Raji (cell line): ENCODE measurements around the gene L3MBTL2.

Experiments used
- POLR2A ChIP-seq: IDR thresholded peaks from 2 replicates; pipeline ENCODE4 v1.6.1; 2011; ENCODE audit warnings: low read depth, low read length, control low read depth; ENCODE audit not compliant: insufficient read depth

Gene L3MBTL2

DNA sequence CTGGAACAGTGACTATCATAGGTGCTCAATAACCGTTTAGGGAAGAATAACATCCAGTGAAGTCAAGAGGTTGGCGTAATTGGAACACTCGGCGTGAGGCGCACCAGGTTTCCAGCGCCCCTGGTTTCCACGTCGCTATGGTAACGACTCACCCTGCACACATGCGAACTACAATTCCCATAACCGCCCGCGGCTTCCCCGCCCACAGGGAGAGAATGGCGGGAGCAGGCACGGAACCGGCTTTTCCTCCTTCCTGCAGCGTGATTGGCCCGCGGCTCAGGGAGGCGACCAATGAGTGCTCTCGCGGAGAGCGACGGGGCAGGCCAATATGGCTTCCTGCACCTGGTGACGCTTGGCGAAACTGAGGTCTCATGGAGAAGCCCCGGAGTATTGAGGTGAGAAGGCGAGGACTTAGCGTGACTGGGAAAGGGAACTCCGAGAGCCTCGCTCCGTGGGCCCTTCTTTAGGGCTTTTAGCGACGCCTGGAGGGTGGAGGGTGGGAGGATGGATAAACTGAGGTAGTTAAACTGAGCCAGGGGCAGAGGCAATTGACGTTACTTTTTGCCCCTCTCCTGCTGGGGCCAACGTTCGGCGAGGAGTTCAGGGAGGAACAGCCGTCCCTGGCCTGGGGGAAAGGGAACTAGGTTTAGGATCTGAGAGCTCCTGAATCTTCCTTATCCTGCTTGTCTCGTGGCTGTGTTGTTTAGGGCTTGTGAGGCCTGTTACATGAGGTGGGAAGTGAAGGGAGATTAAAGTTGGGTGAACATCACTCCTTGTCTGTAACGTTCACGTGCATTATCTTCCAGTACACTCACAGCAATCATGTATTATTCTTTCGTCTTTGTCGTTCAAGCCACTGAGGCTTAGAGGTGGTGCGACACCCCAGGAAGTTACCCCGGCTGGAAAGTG, at the start of gene L3MBTL2:
Gene L3MBTL2, plus strand, starts transcription at position 321 of the 909 bp plus-strand sequence. Its CDS starts 51 bp downstream, at position 372.
- peak; percentile 91 for TF ChIP-seq POLR2A

DNA sequence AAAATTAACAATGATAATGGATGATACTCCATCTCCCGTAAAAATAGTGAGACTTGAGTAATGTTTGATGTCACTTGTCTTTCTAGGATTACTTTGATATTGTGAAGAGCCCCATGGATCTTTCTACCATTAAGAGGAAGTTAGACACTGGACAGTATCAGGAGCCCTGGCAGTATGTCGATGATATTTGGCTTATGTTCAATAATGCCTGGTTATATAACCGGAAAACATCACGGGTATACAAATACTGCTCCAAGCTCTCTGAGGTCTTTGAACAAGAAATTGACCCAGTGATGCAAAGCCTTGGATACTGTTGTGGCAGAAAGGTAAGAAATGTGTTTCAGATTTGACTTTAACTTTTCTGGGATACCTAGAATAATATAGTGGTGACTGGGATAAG, 48.0 kb upstream of the L3MBTL2 start:
- TF ChIP-seq POLR2A = no peak

DNA sequence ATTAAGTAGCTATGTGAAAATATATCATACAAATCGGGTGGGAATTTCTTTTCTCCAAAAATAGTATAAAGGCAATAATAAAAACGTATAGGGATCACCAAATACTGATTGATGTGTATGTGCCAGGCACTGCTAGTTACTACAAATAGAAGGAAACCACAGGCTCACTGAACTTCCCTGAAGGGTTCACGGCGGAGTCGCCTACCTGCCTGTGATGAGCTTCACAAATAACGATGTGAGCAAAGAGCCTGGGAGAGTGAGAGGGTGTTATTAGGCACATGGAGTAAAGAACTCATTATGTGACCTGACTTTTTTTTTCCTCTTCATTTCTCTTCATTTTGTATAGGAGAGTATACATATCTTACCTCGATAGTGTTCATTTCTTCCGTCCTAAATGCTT, 36.0 kb upstream of the L3MBTL2 start:
- no peak for TF ChIP-seq POLR2A

DNA sequence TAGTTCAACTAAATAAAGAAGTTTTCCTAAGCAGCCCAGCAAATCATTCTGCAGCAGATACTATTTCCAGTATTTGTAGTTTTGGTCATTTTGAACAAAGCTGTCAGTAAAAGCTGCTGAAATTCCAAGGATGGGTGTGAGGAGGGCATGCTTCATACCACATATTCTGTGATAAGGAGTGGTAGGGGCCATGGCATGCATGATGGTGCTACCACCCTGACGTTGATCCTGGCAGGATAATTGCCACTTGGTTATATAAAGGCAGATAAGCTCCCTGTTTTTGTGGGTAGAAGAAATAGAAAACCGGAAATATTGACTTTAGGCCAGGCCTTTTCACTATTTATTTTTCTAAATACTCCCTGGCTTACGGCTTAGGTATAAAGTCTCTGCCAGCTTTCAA, 33.1 kb upstream of the L3MBTL2 start:
- TF ChIP-seq POLR2A = no peak

DNA sequence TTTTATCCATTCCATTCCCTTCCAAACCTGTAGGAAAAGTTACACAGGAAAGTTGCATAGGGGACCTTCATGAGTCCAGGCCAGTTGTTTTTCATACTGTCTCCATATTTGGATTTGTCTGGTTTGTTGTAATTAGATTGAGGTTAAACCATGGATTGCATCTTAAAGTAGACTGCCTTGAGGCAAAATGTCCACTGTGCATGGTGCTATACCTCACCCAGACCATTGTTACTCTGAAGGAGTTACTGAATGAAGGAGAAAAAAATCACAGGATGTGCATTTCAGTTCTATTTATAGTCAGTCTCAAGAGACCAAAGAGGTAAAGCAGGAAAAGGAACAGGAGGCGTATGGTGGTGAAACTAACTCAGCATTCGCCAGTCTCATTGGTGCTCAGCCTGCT, 29.6 kb upstream of the L3MBTL2 start:
- no peak for TF ChIP-seq POLR2A

GRCh38 chr22:41177040-41177621, 28.0 kb upstream of the L3MBTL2 start:
- no peak for TF ChIP-seq POLR2A

GRCh38 chr22:41177622-41178424, 27.3 kb upstream of the L3MBTL2 start:
- TF ChIP-seq POLR2A = no peak

- no peak for TF ChIP-seq POLR2A
Measured at GRCh38 chr22:41178425-41178975, 26.6 kb upstream of the L3MBTL2 start.

DNA sequence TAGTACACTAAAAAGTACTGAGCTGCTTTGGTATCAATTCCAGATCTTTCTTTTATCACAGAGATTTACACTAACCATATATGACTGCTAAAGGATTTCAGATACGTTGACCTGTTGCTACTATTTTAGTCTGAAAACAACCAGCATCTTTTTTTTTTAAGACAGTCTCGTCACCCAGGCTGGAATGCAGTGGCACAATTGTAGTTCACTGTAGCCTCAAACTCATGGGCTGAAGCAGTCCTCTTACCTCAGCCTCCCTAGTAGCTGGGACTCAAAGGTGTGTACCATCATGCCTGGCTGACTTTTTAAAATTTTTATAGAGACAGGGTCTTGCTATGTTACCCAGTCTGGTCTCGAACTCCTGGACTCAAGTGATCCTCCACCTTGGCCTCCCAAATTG, 24.2 kb upstream of the L3MBTL2 start:
- TF ChIP-seq POLR2A = no peak

- TF ChIP-seq POLR2A = no peak
Measured at GRCh38 chr22:41181349-41182241, 23.5 kb upstream of the L3MBTL2 start.

GRCh38 chr22:41184679-41185078, 20.4 kb upstream of the L3MBTL2 start:
- TF ChIP-seq POLR2A = no peak

DNA sequence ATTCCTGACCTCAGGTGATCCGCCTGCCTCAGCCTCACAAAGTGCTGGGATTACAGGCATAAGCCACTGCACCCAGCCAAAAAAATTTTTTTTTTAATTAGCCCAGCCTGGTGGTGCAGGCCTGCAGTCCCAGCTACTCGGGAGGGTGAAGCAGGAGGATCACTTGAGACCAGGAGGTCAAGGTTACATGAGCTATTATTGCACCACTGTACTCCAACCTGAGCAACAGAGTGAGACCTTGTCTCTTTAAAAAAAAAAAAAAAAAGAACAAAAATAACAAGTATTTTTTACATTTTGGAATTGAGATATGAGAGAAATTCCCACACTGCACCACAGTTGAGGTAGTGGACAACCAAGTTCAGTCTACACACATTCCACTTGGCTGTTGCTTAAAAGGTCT, 13.6 kb upstream of the L3MBTL2 start:
- TF ChIP-seq POLR2A = no peak

DNA sequence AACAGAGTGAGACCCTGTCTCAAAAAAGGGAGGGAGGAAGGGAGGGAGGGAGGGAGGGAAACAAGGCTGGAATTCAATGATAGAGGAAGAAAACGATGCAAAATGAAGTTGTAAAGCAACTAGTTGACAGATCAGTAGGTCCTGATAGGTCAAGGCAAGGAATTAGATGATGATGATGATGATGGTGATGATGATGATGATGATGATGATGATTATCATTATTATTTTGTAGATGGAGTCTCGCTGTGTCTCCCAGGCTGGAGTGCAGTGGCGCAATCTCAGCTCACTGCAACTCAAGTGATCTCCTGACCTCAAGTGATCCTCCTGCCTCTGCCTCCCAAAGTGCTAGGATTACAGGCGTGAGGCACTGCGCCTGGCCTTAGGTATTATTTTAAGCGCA, 11.3 kb upstream of the L3MBTL2 start:
- no peak for TF ChIP-seq POLR2A
